Middle frontal gyrus (tissue), 1 donor: ENCODE data around the gene PDK1.

ENCODE experiments used
- DNase-seq: peaks from one replicate; pipeline ENCODE4 v3.0.0-alpha.2; 2015; ENCODE audit warnings: low spot score; ENCODE audit errors: extremely low spot score

Gene PDK1

GRCh38 chr2:172639823-172640222 lies 83.9 kb downstream of the PDK1 start:
- DNase-seq, result no peak

- DNase-seq, result no peak
These were observed 84.5 kb downstream of the PDK1 start for GRCh38 chr2:172640389-172640788.

GRCh38 chr2:172642301-172643020 lies 86.6 kb downstream of the PDK1 start:
- no peak for DNase-seq

- no peak for DNase-seq
These were observed 87.3 kb downstream of the PDK1 start for GRCh38 chr2:172643142-172643541.

- no peak for DNase-seq
These were observed 91.5 kb downstream of the PDK1 start for GRCh38 chr2:172647439-172647838.

GRCh38 chr2:172655091-172655837 lies 99.4 kb downstream of the PDK1 start:
- DNase-seq, result no peak

- no peak for DNase-seq
These were observed 100.1 kb downstream of the PDK1 start for GRCh38 chr2:172655838-172656573.
